NCI-H1930 (cell line): ENCODE data around the gene FAM229A.
A peak's percentile ranks its signal among the peaks of the same experiment; 100 is the strongest.

Experiments
- DNase-seq, 2 experiments: peaks; one replicate each; lab custom pipeline; 2025; lab: John Stamatoyannopoulos, UW

FAM229A gene

GRCh38 chr1:32346532-32347157 is 15.6 kb downstream of the FAM229A start:
- DNase-seq, result no peak

- DNase-seq, result no peak
Observed at GRCh38 chr1:32345289-32345827, 16.9 kb downstream of the FAM229A start.

GRCh38 chr1:32342704-32343103 is 19.6 kb downstream of the FAM229A start:
- no peak for DNase-seq

- DNase-seq, result no peak
Observed at GRCh38 chr1:32341971-32342370, 20.3 kb downstream of the FAM229A start.

- DNase-seq, result no peak
Observed at GRCh38 chr1:32341186-32341757, 21.0 kb downstream of the FAM229A start.

GRCh38 chr1:32339363-32339978 is 22.8 kb downstream of the FAM229A start:
- DNase-seq, result no peak

GRCh38 chr1:32338637-32339145 is 23.6 kb downstream of the FAM229A start:
- DNase-seq, result no peak

- DNase-seq, result no peak
Observed at GRCh38 chr1:32337855-32338636, 24.2 kb downstream of the FAM229A start.

GRCh38 chr1:32336963-32337675 is 25.2 kb downstream of the FAM229A start:
- no peak for DNase-seq

- DNase-seq, result no peak
Observed at GRCh38 chr1:32336591-32336932, 25.7 kb downstream of the FAM229A start.

- DNase-seq, result peak; percentile 62 to 70
Observed at GRCh38 chr1:32335790-32336590, 26.3 kb downstream of the FAM229A start, which contains the start of gene MARCKSL1. Gene MARCKSL1, minus strand, starts transcription at chr1:32336233. Its CDS starts 200 bp downstream, at chr1:32336033.

- DNase-seq, result no peak
Observed at GRCh38 chr1:32335535-32335789, 26.8 kb downstream of the FAM229A start.

- DNase-seq, result peak; percentile 7 to 44
Observed at GRCh38 chr1:32334864-32335534, 27.3 kb downstream of the FAM229A start.

- DNase-seq, result no peak
Observed at GRCh38 chr1:32334274-32334861, 27.9 kb downstream of the FAM229A start.

- DNase-seq, result no peak
Observed at GRCh38 chr1:32333251-32333963, 28.9 kb downstream of the FAM229A start.

- DNase-seq, result no peak
Observed at GRCh38 chr1:32332290-32333079, 29.8 kb downstream of the FAM229A start.

GRCh38 chr1:32331549-32331948 is 30.7 kb downstream of the FAM229A start:
- no peak for DNase-seq

- no peak for DNase-seq
Observed at GRCh38 chr1:32330558-32331151, 31.6 kb downstream of the FAM229A start.
